GM12878 (cell line): ENCODE results near the gene KRT81. TPM values are rescaled to one million over a fixed set of nuclear protein-coding genes. Genes with fewer than 3 reads are reported as not detected.
"Not testable (repeated sequence)": the region's sequence is repeated elsewhere in the genome, so short reads cannot be mapped to it uniquely, and the experiment has no call there.

Experiments
- ATAC-seq: fragments of 200-7000 bp; cut with Tn5 transposase; 3 replicates; pipeline ENCODE4 v1.9.1; 2020; ENCODE audit warnings: mild to moderate bottlenecking, moderate library complexity
- BruUV-seq: library from RNA; stranded (reverse); fragments of 400-500 nt; replicated peaks from 2 replicates; lab custom pipeline; 2021; lab: Mats Ljungman, UMichigan
- CTCF ChIA-PET: fragments of 300-600 bp; sonication (Branson Sonifier 250); formaldehyde crosslinking; extraction: SDS; loops from one replicate; lab custom pipeline; 2021; ENCODE audit warnings: inconsistent platforms; lab: Yijun Ruan, JAX
- POLR2A ChIA-PET: fragments of 350-600 bp; formaldehyde crosslinking; extraction: SDS; loops from one replicate; lab custom pipeline; 2021; ENCODE audit warnings: inconsistent platforms; lab: Charles Lee
- RAD21 ChIA-PET: fragments of 300-600 bp; sonication (Branson Sonifier 250); formaldehyde crosslinking; loops from one replicate; lab custom pipeline; 2023; ENCODE audit warnings: antibody characterized with exemption; ENCODE audit not compliant: unreplicated experiment; lab: Charles Lee
- SMC1A ChIA-PET: fragments of 300-600 bp; sonication (Branson Sonifier 250); formaldehyde crosslinking; loops from one replicate; lab custom pipeline; 2023; ENCODE audit not compliant: unreplicated experiment, uncharacterized antibody; lab: Charles Lee
- DNase-seq: peaks from one replicate; pipeline ENCODE4 v3.0.0-alpha.2; 2011; ENCODE audit warnings: low read depth, low spot score
- FAIRE-seq: peaks from 3 replicates; lab custom pipeline; 2011; peaks lifted over from hg19 to GRCh38; lab: Jason Lieb, UNC
- H2AFZ ChIP-seq: 2 replicates; pipeline ENCODE4 v1.6.0; 2011; ENCODE audit warnings: low read depth, low read length, control low read depth; ENCODE audit not compliant: control insufficient read depth
- H3K27ac ChIP-seq: 2 replicates; pipeline ENCODE4 v1.5.1; 2011; ENCODE audit warnings: control low read depth; ENCODE audit not compliant: control insufficient read depth, insufficient read depth
- H3K27me3 ChIP-seq, 2 experiments: replicated peaks in 1 of 2; 2 replicates each; pipeline versions ENCODE4 v1.6.0 to v1.6.1; 2011; ENCODE audit warnings: low read length in 1 of 2; ENCODE audit not compliant: control insufficient read depth in 2 of 2, insufficient read depth in 2 of 2
- H3K36me3 ChIP-seq, 2 experiments: 2 replicates each; pipeline ENCODE4 v1.5.1; 2011; ENCODE audit warnings: low read length in 1 of 2; ENCODE audit not compliant: control insufficient read depth in 2 of 2, insufficient read depth in 2 of 2
- H3K4me1 ChIP-seq: 2 replicates; pipeline ENCODE4 v1.6.1; 2011; ENCODE audit warnings: mild to moderate bottlenecking, low read length, moderate library complexity, mixed read lengths; ENCODE audit not compliant: control insufficient read depth, insufficient read depth
- H3K4me2 ChIP-seq: 2 replicates; pipeline ENCODE4 v1.6.0; 2011; ENCODE audit warnings: control low read depth; ENCODE audit not compliant: control insufficient read depth, insufficient read depth
- H3K4me3 ChIP-seq: fragments of 200-600 bp; sonication (generic); 2 replicates; pipeline ENCODE4 v1.5.1; 2016
- H3K79me2 ChIP-seq: 2 replicates; pipeline ENCODE4 v1.6.0; 2011; ENCODE audit warnings: low read length; ENCODE audit not compliant: control insufficient read depth, insufficient read depth
- H3K9ac ChIP-seq: 2 replicates; pipeline ENCODE4 v1.8.0; 2011; ENCODE audit warnings: low read length, control low read depth, mixed read lengths; ENCODE audit not compliant: control insufficient read depth, insufficient read depth
- H3K9me3 ChIP-seq: replicated peaks from 3 replicates; pipeline ENCODE4 v1.5.1; 2011; ENCODE audit warnings: mild to moderate bottlenecking, low read length; ENCODE audit not compliant: control insufficient read depth, insufficient read depth
- H4K20me1 ChIP-seq: 2 replicates; pipeline ENCODE4 v1.6.0; 2011; ENCODE audit not compliant: control insufficient read depth, insufficient read depth
- CHD2 ChIP-seq: IDR thresholded peaks from 2 replicates; pipeline ENCODE4 v1.6.1; 2011; ENCODE audit warnings: low read depth, low read length, improper control_type of control experiment, borderline replicate concordance
- CHD4 ChIP-seq: fragments of 200-600 bp; sonication (generic); IDR thresholded peaks from 2 replicates; pipeline ENCODE4 v1.6.1; 2016; ENCODE audit warnings: mild to moderate bottlenecking
- WGBS: methylation state at CpG from one replicate; pipeline ENCODE4 v1.1.6; 2016; ENCODE audit warnings: low lambda C conversion rate; ENCODE audit not compliant: insufficient replicate concordance, insufficient coverage; ENCODE audit errors: missing lambda C conversion rate; 5-methylcytosine and 5-hydroxymethylcytosine counted together
- in situ Hi-C: fragments of 300-500 bp; cut with MboI; formaldehyde crosslinking; loops from 9 replicates; pipeline ENCODE4 v1.14.3; 2018; ENCODE audit warnings: mixed read lengths
- intact Hi-C: fragments of 100-400 bp; cut with micrococcal nuclease; formaldehyde crosslinking; loops from one replicate; pipeline ENCODE4 v1.14.2; 2022; ENCODE audit not compliant: unreplicated experiment
- polyA plus RNA-seq, 11 experiments: library from polyadenylated mRNA; depleted of rRNA in 4 of 11; unstranded in 6 of 11; stranded (reverse) in 5 of 11; fragments of >200 nt; fragmentation: Nextera tagmentation in 4 of 11; fragmentation: Illumina TruSeq in 1 of 11; extraction: Ambion mirVana in 4 of 11; extraction: Trizol in 1 of 11; gene quantifications; 1 replicate in 1 of 11; 2 replicates in 10 of 11; pipeline versions ENCODE4 v1.2.1 to v1.2.3, GENCODE V29; 2011 to 2016; ENCODE audit warnings: inconsistent platforms in 2 of 11, missing spikeins in 2 of 11, low read depth in 1 of 11
- total RNA-seq, 4 experiments: library from RNA; depleted of rRNA in 3 of 4; stranded (reverse); fragments of >200 nt in 3 of 4; fragmentation: Illumina TruSeq in 1 of 4; extraction: Trizol in 1 of 4; gene quantifications; 2 replicates each; pipeline versions ENCODE4 v1.2.1 to v1.2.3, GENCODE V29; 2013 to 2021

The KRT81 gene
- total and polyA plus RNA-seq, 10 of the 15 experiments (the other 5 are each of a cell fraction or from before 2014, with no cell fraction given) = 0.05 to 0.15 TPM; not detected in 8

DNA sequence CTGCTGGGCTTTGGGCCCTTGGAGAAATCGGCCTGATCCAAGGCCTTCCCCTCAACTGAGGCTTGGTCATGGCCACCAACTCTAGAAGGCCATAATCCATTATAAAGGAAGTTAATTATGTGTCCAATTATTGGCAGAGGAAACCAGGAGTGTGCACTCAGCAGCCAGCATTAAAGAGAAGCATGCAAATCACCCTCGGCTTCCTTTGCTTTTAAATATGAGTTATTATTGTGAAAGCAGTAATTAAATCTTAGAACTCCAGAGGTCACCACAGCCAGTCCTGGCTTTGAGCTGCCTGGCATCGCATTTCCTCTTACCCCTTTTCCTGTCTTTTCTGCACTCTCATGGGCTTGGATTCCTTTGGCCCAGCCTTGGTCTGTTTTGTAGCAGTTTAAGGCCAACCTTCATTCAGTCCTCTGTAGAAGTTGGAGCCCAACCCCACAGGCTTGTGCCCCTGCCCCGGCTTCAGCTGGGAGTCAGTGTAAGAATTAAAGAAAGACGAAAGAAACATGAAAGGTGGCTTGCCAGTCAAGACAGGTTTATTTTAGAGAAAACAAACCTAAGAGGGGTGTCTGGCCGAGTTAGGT, 31.6 kb downstream of the KRT81 start:
- SMC1A ChIA-PET = no interaction called here
- CTCF ChIA-PET = interaction anchor here (1.1 to 1.3 kb wide), 2 partner anchors 20 to 38 kb away, joined by 3 to 7 read pairs; no protein-coding TSS in a partner anchor
- ATAC-seq = no peak

DNA sequence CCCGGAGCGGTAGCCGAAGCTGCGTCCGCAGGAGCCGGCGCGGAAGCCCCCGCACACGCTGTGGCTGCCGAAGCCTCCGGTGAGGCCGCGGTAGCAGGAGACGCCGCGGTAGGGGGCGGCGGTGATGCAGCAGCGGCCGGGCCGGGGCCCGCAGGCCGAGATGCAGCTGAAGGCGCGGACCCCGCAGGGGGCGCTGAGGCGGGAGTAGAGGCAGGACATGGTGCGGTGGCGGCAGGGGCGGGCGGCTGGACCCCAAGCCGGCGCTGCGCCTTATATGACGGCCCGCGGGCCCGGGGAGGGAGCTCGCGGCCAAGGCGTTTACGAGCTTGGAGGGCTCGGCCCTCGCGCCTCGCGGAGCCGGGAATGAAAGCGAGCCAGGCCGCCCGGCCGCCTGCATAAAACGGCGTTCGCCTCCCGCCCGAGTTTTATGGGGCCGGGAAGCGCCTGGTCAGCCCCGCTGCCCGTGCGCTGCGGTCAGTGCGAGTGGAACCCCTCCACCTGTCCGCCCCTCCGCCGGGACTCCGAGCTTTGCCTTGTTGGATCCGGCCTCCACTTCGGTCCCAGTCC, 32.9 kb downstream of the KRT81 start:
- Histone ChIP-seq H3K36me3 (no peaks in the 10 kb centered on the region), H3K4me3 (no peak overlapping the region), H3K27ac (no peak overlapping the region), H3K27me3 (peaks cover 1 to 6% of the 10 kb centered on the region in 2 experiments; a peak in 2 of 4 replicates), H2AFZ (no peak overlapping the region), H3K9ac (no peak overlapping the region), H3K79me2 (no peaks in the 10 kb centered on the region), H3K9me3 (no peaks in the 10 kb centered on the region; the same call in 2 of the 3 replicates), H3K4me1 (no peaks in the 10 kb centered on the region), H4K20me1 (no peaks in the 10 kb centered on the region), H3K4me2 (no peak overlapping the region)
- no TSS peak for BruUV-seq
- intact Hi-C loops (no loop called here), in situ Hi-C loops (no loop called here)
- ChIA-PET RAD21 (no interaction called here), CTCF (no interaction called here), POLR2A (no interaction called here), SMC1A (no interaction called here)
- WGBS = 74% methylated on average over 41 of the region's 72 CpGs
- ATAC-seq (no peak), FAIRE-seq (no peak), DNase-seq (no peak)
- TF ChIP-seq CHD4 = no peak

More for the DNA sequence above, 31.6 kb downstream of the KRT81 start:
- H3K36me3 ChIP-seq = no peaks in the 10 kb centered on the region
- no peak overlapping the region for H2AFZ ChIP-seq
- in situ Hi-C loops (no loop called here), intact Hi-C loops (no loop called here)
- 8% methylated on average over 6 of the region's 6 CpGs for WGBS
- ChIA-PET POLR2A (no interaction called here), RAD21 (no interaction called here)
- no peak for FAIRE-seq
- TF ChIP-seq CHD2 = no peak
- no TSS peak for BruUV-seq
- no peak overlapping the region for H3K9ac ChIP-seq
- no peak for DNase-seq
- no peaks in the 10 kb centered on the region for H3K79me2 ChIP-seq
- no peaks in the 10 kb centered on the region for H3K4me1 ChIP-seq
- H3K27me3 ChIP-seq = peaks cover 1 to 6% of the 10 kb centered on the region in 2 experiments; a peak in 2 of 4 replicates
- no peak overlapping the region for H3K4me3 ChIP-seq
- H3K9me3 ChIP-seq = no peaks in the 10 kb centered on the region; the same call in 2 of the 3 replicates
- H3K27ac ChIP-seq = no peak overlapping the region
- no peak overlapping the region for H3K4me2 ChIP-seq
- no peaks in the 10 kb centered on the region for H4K20me1 ChIP-seq

DNA sequence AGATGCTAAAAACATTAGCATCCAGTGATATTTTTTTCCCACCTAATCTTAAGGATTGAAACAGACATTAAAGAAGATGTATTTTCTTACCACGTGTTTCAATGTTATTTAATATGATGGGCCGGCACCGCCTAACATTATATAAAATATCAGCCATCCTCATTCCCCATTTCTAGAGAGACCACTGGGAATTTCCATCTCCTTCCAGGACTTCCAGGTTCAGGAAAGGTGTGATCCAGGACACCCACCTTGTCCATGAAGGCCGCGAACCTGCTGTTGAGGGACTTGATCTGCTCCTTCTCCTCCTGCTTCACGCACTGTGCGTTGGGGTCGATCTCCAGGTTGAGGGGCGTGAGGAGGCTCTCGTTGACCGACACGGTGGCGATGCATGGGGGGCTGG, 33.4 kb downstream of the KRT81 start:
- H3K36me3 ChIP-seq, H3K4me2 ChIP-seq, H4K20me1 ChIP-seq, ATAC-seq, RAD21 ChIA-PET, H3K79me2 ChIP-seq, DNase-seq, H3K9me3 ChIP-seq, in situ Hi-C loops, H3K27me3 ChIP-seq, H3K27ac ChIP-seq, FAIRE-seq, BruUV-seq, intact Hi-C loops, SMC1A ChIA-PET, H2AFZ ChIP-seq, POLR2A ChIA-PET, H3K4me1 ChIP-seq, CTCF ChIA-PET, H3K9ac ChIP-seq, H3K4me3 ChIP-seq: not testable (repeated sequence)
- 75% methylated on average over 13 of the region's 13 CpGs for WGBS
